Globus pallidus (tissue), 1 donor: ENCODE measurements around the gene LIMCH1.
"Not testable (repeated sequence)": the region's sequence is repeated elsewhere in the genome, so short reads cannot be mapped to it uniquely, and the experiment has no call there.

Source experiments
- DNase-seq: peaks from one replicate; pipeline ENCODE4 v3.0.0-alpha.2; 2015; ENCODE audit warnings: low spot score

Gene LIMCH1

GRCh38 chr4:41538017-41538733, at the start of gene LIMCH1:
TSS of gene LIMCH1 (plus strand) at chr4:41538157. CDS start at chr4:41605996, 67,839 bp downstream.
- DNase-seq: no peak

- not testable (repeated sequence) for DNase-seq
Measured at GRCh38 chr4:41491081-41491576, 46.8 kb upstream of the LIMCH1 start.

- DNase-seq: peak; percentile 60
Measured at GRCh38 chr4:41496977-41497376, 41.0 kb upstream of the LIMCH1 start.

GRCh38 chr4:41498177-41498576, 39.8 kb upstream of the LIMCH1 start:
- no peak for DNase-seq

GRCh38 chr4:41504167-41504818, 33.7 kb upstream of the LIMCH1 start:
- DNase-seq: no peak

GRCh38 chr4:41505161-41505661, 32.7 kb upstream of the LIMCH1 start:
- DNase-seq: peak; percentile 88

- no peak for DNase-seq
Measured at GRCh38 chr4:41506130-41506529, 31.8 kb upstream of the LIMCH1 start.

- no peak for DNase-seq
Measured at GRCh38 chr4:41507291-41507947, 30.5 kb upstream of the LIMCH1 start.

GRCh38 chr4:41509451-41509866, 28.5 kb upstream of the LIMCH1 start:
- DNase-seq: peak; percentile 68

GRCh38 chr4:41510179-41510578, 27.8 kb upstream of the LIMCH1 start:
- no peak for DNase-seq

GRCh38 chr4:41512136-41512535, 25.8 kb upstream of the LIMCH1 start:
- DNase-seq: no peak

GRCh38 chr4:41512596-41512995, 25.4 kb upstream of the LIMCH1 start:
- DNase-seq: no peak

- no peak for DNase-seq
Measured at GRCh38 chr4:41514169-41514568, 23.8 kb upstream of the LIMCH1 start.

GRCh38 chr4:41514766-41515481, 23.0 kb upstream of the LIMCH1 start:
- no peak for DNase-seq

- no peak for DNase-seq
Measured at GRCh38 chr4:41517121-41517520, 20.8 kb upstream of the LIMCH1 start.

GRCh38 chr4:41517747-41518146, 20.2 kb upstream of the LIMCH1 start:
- DNase-seq: no peak

- no peak for DNase-seq
Measured at GRCh38 chr4:41524425-41524824, 13.5 kb upstream of the LIMCH1 start.

GRCh38 chr4:41525129-41525528, 12.8 kb upstream of the LIMCH1 start:
- no peak for DNase-seq

GRCh38 chr4:41526628-41527027, 11.3 kb upstream of the LIMCH1 start:
- DNase-seq: no peak

GRCh38 chr4:41528512-41529205, 9.3 kb upstream of the LIMCH1 start:
- DNase-seq: no peak

GRCh38 chr4:41530741-41531140, 7.2 kb upstream of the LIMCH1 start:
- DNase-seq: no peak
